22Rv1 (cell line): ENCODE data around the gene PI4K2B.

Experiments
- H3K27ac ChIP-seq: fragments of 450-650 bp; 2 replicates; pipeline ENCODE4 v1.5.1; 2017
- CTCF ChIP-seq: fragments of 450-650 bp; IDR thresholded peaks from 2 replicates; pipeline ENCODE4 v1.5.1; 2017; ENCODE audit warnings: mild to moderate bottlenecking
- ZFX ChIP-seq: fragments of 450-650 bp; IDR thresholded peaks from 2 replicates; pipeline ENCODE4 v1.6.1; 2017; ENCODE audit warnings: antibody characterized with exemption, borderline replicate concordance

Gene PI4K2B

GRCh38 chr4:25233737-25234389 is at the start of gene PI4K2B:
Gene PI4K2B, plus strand, starts transcription at chr4:25234033. Its CDS starts 131 bp downstream, at chr4:25234164.
- H3K27ac ChIP-seq = peak within 1 kb of the TSS; percentile 94
- TF ChIP-seq ZFX (no peak), CTCF (no peak)

GRCh38 chr4:25184056-25184455 is 49.8 kb upstream of the PI4K2B start:
- TF ChIP-seq CTCF = no peak
- TF ChIP-seq ZFX = no peak
- no peak overlapping the region for H3K27ac ChIP-seq

GRCh38 chr4:25190407-25190806 is 43.4 kb upstream of the PI4K2B start:
- H3K27ac ChIP-seq = no peak overlapping the region
- TF ChIP-seq CTCF (no peak), ZFX (no peak)

GRCh38 chr4:25198713-25199112 is 35.1 kb upstream of the PI4K2B start:
- TF ChIP-seq CTCF (no peak), ZFX (no peak)

GRCh38 chr4:25207997-25208396 is 25.8 kb upstream of the PI4K2B start:
- no peak overlapping the region for H3K27ac ChIP-seq
- no peak for TF ChIP-seq CTCF
- no peak for TF ChIP-seq ZFX

More at GRCh38 chr4:25198713-25199112, 35.1 kb upstream of the PI4K2B start:
- H3K27ac ChIP-seq = no peak overlapping the region

- TF ChIP-seq CTCF = no peak
- TF ChIP-seq ZFX = no peak
- H3K27ac ChIP-seq = no peak overlapping the region
These were observed 24.1 kb upstream of the PI4K2B start for GRCh38 chr4:25209702-25210101.

GRCh38 chr4:25211721-25212120 is 22.1 kb upstream of the PI4K2B start:
- no peak overlapping the region for H3K27ac ChIP-seq
- TF ChIP-seq ZFX = no peak

- H3K27ac ChIP-seq = no peak overlapping the region
- TF ChIP-seq ZFX (no peak), CTCF (no peak)
These were observed 21.0 kb upstream of the PI4K2B start for GRCh38 chr4:25212822-25213221.
